GM12872 (cell line): ENCODE measurements around the gene THAP11.

Experiments used
- CTCF ChIP-seq: IDR thresholded peaks from 3 replicates; pipeline ENCODE4 v1.5.1; 2011; ENCODE audit warnings: low read depth, mild to moderate bottlenecking, low read length, moderate library complexity; ENCODE audit not compliant: insufficient read depth

The THAP11 gene

GRCh38 chr16:67878846-67879245, 36.7 kb downstream of the THAP11 start:
- no peak for TF ChIP-seq CTCF

- TF ChIP-seq CTCF, result no peak
These were observed 37.3 kb downstream of the THAP11 start for GRCh38 chr16:67879462-67879861.

GRCh38 chr16:67879936-67880335, 37.8 kb downstream of the THAP11 start:
- no peak for TF ChIP-seq CTCF

GRCh38 chr16:67880584-67880983, 38.5 kb downstream of the THAP11 start:
- TF ChIP-seq CTCF, result no peak

GRCh38 chr16:67881621-67882161, 39.6 kb downstream of the THAP11 start:
- no peak for TF ChIP-seq CTCF

- TF ChIP-seq CTCF, result no peak
These were observed 40.4 kb downstream of the THAP11 start for GRCh38 chr16:67882374-67883145.

- TF ChIP-seq CTCF, result no peak; the same call in 2 of the 3 replicates
These were observed 41.2 kb downstream of the THAP11 start for GRCh38 chr16:67883146-67883871.
